Right lung (tissue), 5 donors: ENCODE data around the gene SELENOV. TPM values are rescaled to one million over a fixed set of nuclear protein-coding genes. Genes with fewer than 3 reads are reported as not detected.

ENCODE experiments used
- DNase-seq, 2 donors: peaks; one replicate each; pipeline ENCODE4 v3.0.0-alpha.2; 2013
- polyA plus RNA-seq, 5 donors: library from polyadenylated mRNA; unstranded; fragments of 120-200 nt; gene quantifications; one replicate each; pipeline versions ENCODE4 v1.2.1 to v1.2.3, GENCODE V29; 2013; ENCODE audit warnings: inconsistent platforms in 1 of 5, low replicate concordance in 1 of 5; ENCODE audit not compliant: insufficient read length in 5 of 5, insufficient read depth in 1 of 5

The SELENOV gene
- polyA plus RNA-seq, 5 donors, result 0.25 to 0.51 (median 0.42) TPM; not detected in 1

DNA sequence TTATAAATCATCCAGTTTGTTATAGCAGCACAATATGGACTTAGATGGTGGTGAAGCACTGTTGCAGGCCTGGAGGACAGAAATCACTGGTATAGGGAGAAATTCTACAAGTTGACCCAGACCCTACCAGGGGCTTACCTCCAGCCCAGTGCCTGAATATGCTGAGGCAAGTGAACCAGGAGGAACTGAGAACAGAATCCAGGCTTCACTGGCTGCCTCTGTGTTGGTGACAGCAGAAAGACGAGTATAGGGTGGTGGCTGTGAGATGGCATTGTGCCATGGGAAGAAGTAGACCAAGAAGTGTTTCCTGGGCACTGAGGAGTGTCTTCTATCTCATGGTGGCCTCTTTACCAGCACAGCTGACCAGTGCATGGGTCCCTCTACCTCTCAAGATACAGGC, 40.9 kb downstream of the SELENOV start:
- DNase-seq, result no peak

DNA sequence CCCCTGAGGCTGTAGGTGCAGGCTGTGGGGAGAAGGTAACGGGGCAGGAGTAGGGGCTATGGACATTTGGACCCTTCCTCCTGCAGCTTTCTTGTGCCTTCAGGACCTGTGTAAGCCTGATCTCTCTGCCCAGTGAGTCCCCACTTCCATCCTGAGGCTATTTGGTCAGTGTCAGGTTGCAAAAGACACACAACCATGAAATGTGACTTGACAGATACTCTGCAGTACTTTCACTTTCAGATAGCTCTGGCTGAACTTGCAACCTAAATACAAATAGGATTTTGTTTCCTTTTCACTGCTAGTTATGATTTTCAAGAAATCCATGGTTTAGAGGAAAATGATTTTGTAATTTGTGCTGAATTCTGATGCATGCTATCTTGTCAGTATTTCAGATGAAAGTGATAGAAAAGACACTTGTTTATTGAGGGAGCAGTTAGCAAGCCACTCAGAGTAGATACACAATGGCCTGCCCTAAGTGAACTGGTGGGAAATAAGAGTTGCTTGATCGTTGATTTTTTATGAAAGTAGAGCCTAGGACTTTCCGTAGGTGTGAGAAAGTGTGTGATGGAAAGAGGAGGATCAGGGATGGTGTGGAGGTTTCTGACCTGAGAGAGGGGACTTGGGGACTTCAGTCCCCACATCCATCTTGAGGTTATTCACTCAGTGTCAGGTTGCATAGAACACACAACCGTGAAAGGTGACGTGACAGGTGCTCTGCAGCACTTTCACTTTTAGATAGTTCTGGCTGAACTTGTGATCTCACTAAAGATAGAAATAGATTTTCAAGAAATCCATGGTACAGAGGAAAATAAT, 43.1 kb downstream of the SELENOV start:
- DNase-seq, result no peak

DNA sequence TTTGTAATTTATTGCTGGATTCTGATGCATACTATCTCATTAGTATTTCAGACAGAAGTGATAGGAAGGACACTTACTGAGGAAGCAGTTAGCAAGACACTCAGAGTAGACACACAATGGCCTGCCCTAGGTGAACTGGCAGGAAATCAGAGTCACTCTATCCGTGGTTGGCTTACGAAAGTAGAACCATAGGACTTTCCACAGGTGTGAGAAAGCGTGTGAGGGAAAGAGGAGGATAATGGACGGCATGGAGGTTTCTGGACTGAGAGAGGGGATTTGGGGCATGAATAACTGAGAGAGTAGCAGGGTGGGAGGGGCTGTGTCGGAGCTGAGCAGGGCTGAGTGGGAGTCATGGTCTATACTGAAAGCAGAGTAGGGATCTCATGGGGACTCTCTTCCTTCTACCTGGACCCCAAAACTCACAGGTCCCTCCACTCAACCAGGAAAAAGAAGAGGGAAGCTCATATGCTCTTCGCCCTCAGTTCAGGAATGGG, 43.7 kb downstream of the SELENOV start:
- DNase-seq, result no peak

DNA sequence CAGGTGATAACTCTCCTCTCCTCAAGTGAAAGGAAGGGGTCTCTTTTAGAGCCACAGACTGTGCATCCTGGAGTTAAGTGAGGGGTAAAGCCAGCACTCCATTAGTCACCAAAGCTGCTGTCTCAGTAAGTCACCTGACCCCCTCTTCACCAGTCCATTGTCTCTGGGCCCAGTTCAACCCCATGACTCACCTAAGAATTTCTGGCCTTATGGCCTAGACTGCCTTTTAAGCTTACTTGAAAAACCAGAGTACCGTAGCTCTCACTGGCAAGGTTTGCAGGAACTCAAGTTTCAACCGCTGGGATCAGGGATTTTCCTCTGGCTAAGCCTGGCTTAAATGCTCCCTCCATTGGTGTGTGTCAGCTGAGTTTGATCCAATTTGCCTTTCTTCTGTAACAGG, 48.5 kb downstream of the SELENOV start:
- no peak for DNase-seq

DNA sequence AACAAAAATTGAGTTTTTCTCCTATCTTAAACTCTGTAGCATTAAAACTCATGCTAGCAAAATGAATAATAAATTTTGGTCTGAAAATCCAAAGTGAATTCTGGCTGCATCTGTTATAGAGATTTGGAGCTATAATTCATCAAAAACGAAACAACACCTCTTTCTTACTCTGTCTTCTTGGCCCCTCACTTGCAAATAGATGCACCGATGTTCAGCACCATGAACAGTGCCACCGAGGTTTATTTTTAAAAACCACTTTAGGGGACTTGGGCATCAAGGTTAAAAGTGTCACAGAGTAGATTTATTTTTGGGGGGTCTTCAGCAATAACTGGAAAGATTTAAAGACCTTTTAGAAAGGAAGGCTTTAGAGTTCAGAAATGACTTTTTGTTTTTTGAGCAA, 51.1 kb downstream of the SELENOV start:
- no peak for DNase-seq

DNA sequence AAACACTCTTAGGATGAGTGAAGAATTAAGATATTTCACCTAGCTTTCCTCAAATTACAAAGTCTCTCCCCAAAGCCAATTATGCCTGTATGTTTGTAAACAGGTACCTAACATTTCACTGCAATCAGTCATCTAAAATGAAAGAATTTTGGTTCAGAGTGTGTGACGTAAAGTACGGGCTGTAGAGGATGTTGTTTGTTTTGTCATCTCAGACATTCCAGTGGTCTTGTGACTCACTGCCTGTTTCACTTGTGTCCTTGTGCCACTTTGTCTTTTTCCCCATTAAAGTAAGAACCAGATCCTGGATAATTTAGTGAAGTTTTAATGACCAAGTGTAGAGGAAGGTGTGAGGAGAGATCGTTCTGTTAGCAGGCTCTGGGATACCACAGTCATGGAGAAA, 53.7 kb downstream of the SELENOV start:
- no peak for DNase-seq

Other genes with a start within 250 kb of the SELENOV start
- not detected for gene IFNL2, start 246.7 kb upstream of the SELENOV start, polyA plus RNA-seq
- gene IFNL1, start 218.7 kb upstream of the SELENOV start, polyA plus RNA-seq, result not detected
- gene LRFN1, start 194.3 kb upstream of the SELENOV start, polyA plus RNA-seq, result 1 to 10 TPM; 1.3 to 3.3 (median 2.1) TPM
- gene GMFG, start 179.1 kb upstream of the SELENOV start, polyA plus RNA-seq, result 10 to 100 TPM; 42.5 to 54.5 (median 50.2) TPM
- gene SAMD4B, start 172.7 kb upstream of the SELENOV start, polyA plus RNA-seq, result 100 to 1,000 TPM in 3 of 5 donors, 10 to 100 TPM in 2; 79.7 to 128 (median 117) TPM
- 10 to 100 TPM; 57.7 to 71.1 (median 69.7) TPM for gene PAF1, start 124.0 kb upstream of the SELENOV start, polyA plus RNA-seq
- 10 to 100 TPM; 32.9 to 45.0 (median 34.4) TPM for gene MED29, start 123.8 kb upstream of the SELENOV start, polyA plus RNA-seq
- gene ZFP36, start 108.3 kb upstream of the SELENOV start, polyA plus RNA-seq, result 100 to 1,000 TPM in 1 of 5 donors, 10 to 100 TPM in 4; 36.6 to 122 (median 82.1) TPM
- 10 to 100 TPM; 75.8 to 98.2 (median 89.8) TPM for gene PLEKHG2, start 102.5 kb upstream of the SELENOV start, polyA plus RNA-seq
- gene RPS16, start 79.2 kb upstream of the SELENOV start, polyA plus RNA-seq, result 1,000 to 10,000 TPM; 1,340 to 2,075 (median 1,433) TPM
- gene SUPT5H, start 69.6 kb upstream of the SELENOV start, polyA plus RNA-seq, result 100 to 1,000 TPM; 112 to 153 (median 126) TPM
- gene TIMM50, start 34.3 kb upstream of the SELENOV start, polyA plus RNA-seq, result 10 to 100 TPM; 57.7 to 81.3 (median 69.1) TPM
- gene DLL3, start 16.2 kb upstream of the SELENOV start, polyA plus RNA-seq, result under 1 TPM; 0.18 to 0.59 (median 0.43) TPM
- 1 to 10 TPM; 4.1 to 5.4 (median 4.6) TPM for gene EID2B, start 17.7 kb downstream of the SELENOV start, polyA plus RNA-seq
- 10 to 100 TPM; 11.7 to 17.9 (median 15.9) TPM for gene EID2, start 25.0 kb downstream of the SELENOV start, polyA plus RNA-seq
- not detected for gene LGALS13, start 87.4 kb downstream of the SELENOV start, polyA plus RNA-seq
- not detected for gene LGALS16, start 140.8 kb downstream of the SELENOV start, polyA plus RNA-seq
- gene LGALS14, start 189.3 kb downstream of the SELENOV start, polyA plus RNA-seq, result under 1 TPM in 1 of 5 donors, not detected in 4; 0.37 TPM
- 1 to 10 TPM; 1.2 to 3.1 (median 1.4) TPM for gene CLC, start 222.9 kb downstream of the SELENOV start, polyA plus RNA-seq